ENCODE measurements around the gene TNNC2. TPM values are rescaled to one million over a fixed set of nuclear protein-coding genes. Genes with fewer than 3 reads are reported as not detected.

Gene TNNC2
- total and polyA plus RNA-seq, 2 of the 13 experiments (the other 11 are each of a cell fraction or from before 2014, with no cell fraction given): 1.8 to 4.7 TPM

GRCh38 chr20:45833030-45833882 lies 6.1 kb upstream of the TNNC2 start, which contains the start of gene SNX21 (continued):
- TF ChIP-seq, protein P1, sequence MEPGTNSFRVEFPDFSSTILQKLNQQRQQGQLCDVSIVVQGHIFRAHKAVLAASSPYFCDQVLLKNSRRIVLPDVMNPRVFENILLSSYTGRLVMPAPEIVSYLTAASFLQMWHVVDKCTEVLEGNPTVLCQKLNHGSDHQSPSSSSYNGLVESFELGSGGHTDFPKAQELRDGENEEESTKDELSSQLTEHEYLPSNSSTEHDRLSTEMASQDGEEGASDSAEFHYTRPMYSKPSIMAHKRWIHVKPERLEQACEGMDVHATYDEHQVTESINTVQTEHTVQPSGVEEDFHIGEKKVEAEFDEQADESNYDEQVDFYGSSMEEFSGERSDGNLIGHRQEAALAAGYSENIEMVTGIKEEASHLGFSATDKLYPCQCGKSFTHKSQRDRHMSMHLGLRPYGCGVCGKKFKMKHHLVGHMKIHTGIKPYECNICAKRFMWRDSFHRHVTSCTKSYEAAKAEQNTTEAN (CRISPR knock-in tag; conservative IDR thresholded peaks at IDR 0.05): no peak; the same call in 1 of the 2 replicates
- peak; percentile 37; the same call in 1 of the 2 replicates for TF ChIP-seq SNAI1 (CRISPR knock-in tag; IDR thresholded peaks at IDR 0.05; ENCODE audit: borderline replicate concordance)
- TF ChIP-seq, protein P2, sequence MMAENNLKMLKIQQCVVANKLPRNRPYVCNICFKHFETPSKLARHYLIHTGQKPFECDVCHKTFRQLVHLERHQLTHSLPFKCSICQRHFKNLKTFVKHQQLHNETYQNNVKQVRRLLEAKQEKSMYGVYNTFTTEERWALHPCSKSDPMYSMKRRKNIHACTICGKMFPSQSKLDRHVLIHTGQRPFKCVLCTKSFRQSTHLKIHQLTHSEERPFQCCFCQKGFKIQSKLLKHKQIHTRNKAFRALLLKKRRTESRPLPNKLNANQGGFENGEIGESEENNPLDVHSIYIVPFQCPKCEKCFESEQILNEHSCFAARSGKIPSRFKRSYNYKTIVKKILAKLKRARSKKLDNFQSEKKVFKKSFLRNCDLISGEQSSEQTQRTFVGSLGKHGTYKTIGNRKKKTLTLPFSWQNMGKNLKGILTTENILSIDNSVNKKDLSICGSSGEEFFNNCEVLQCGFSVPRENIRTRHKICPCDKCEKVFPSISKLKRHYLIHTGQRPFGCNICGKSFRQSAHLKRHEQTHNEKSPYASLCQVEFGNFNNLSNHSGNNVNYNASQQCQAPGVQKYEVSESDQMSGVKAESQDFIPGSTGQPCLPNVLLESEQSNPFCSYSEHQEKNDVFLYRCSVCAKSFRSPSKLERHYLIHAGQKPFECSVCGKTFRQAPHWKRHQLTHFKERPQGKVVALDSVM (CRISPR knock-in tag; IDR thresholded peaks at IDR 0.05): peak; percentile 79
- TF ChIP-seq ZNF354B (CRISPR knock-in tag; IDR thresholded peaks at IDR 0.05): 0 out of 2 replicates have a peak, but pooled peaks have one; percentile 42
- TF ChIP-seq E2F1 (CRISPR knock-in tag; IDR thresholded peaks at IDR 0.05): 0 out of 2 replicates have a peak, but pooled peaks have one; percentile 52
- TF ChIP-seq ZNF800 (CRISPR knock-in tag; IDR thresholded peaks at IDR 0.05): no peak; the same call in 1 of the 2 replicates
- no peak; the same call in 1 of the 2 replicates for TF ChIP-seq ZMAT3 (CRISPR knock-in tag; conservative IDR thresholded peaks at IDR 0.05)
- TF ChIP-seq, protein P3, sequence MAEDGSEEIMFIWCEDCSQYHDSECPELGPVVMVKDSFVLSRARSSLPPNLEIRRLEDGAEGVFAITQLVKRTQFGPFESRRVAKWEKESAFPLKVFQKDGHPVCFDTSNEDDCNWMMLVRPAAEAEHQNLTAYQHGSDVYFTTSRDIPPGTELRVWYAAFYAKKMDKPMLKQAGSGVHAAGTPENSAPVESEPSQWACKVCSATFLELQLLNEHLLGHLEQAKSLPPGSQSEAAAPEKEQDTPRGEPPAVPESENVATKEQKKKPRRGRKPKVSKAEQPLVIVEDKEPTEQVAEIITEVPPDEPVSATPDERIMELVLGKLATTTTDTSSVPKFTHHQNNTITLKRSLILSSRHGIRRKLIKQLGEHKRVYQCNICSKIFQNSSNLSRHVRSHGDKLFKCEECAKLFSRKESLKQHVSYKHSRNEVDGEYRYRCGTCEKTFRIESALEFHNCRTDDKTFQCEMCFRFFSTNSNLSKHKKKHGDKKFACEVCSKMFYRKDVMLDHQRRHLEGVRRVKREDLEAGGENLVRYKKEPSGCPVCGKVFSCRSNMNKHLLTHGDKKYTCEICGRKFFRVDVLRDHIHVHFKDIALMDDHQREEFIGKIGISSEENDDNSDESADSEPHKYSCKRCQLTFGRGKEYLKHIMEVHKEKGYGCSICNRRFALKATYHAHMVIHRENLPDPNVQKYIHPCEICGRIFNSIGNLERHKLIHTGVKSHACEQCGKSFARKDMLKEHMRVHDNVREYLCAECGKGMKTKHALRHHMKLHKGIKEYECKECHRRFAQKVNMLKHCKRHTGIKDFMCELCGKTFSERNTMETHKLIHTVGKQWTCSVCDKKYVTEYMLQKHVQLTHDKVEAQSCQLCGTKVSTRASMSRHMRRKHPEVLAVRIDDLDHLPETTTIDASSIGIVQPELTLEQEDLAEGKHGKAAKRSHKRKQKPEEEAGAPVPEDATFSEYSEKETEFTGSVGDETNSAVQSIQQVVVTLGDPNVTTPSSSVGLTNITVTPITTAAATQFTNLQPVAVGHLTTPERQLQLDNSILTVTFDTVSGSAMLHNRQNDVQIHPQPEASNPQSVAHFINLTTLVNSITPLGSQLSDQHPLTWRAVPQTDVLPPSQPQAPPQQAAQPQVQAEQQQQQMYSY (CRISPR knock-in tag; IDR thresholded peaks at IDR 0.05): peak; percentile 95
- TF ChIP-seq AHDC1 (CRISPR knock-in tag; IDR thresholded peaks at IDR 0.05; ENCODE audit: borderline replicate concordance): peak; percentile 14; the same call in 1 of the 2 replicates
